Thoracic aorta (tissue), 2 donors: ENCODE measurements around the gene DNM3. TPM values are rescaled to one million over a fixed set of nuclear protein-coding genes. Genes with fewer than 3 reads are reported as not detected.

Experiments used
- ATAC-seq: fragments of 150-250 bp; one replicate; pipeline ENCODE4 v1.8.0; 2017; ENCODE audit warnings: low read depth; ENCODE audit not compliant: insufficient number of reproducible peaks, low FRiP score
- DNase-seq: peaks from one replicate; pipeline ENCODE4 v3.0.0-alpha.2; 2020; ENCODE audit warnings: low spot score
- H3K27ac ChIP-seq, 2 donors: fragments of 200-600 bp; sonication (generic); 1 replicate in 1 of 2; 2 replicates in 1 of 2; pipeline ENCODE4 v1.5.1; 2016; ENCODE audit warnings: mild to moderate bottlenecking in 2 of 2, moderate library complexity in 2 of 2
- H3K27me3 ChIP-seq: fragments of 200-600 bp; sonication (generic); replicated peaks from 2 replicates; pipeline ENCODE4 v1.6.0; 2016; ENCODE audit warnings: mild to moderate bottlenecking; ENCODE audit not compliant: insufficient read depth
- H3K36me3 ChIP-seq: fragments of 200-600 bp; sonication (generic); one replicate; pipeline ENCODE4 v1.5.1; 2016
- H3K4me1 ChIP-seq, 2 donors: fragments of 200-600 bp; sonication (generic); 1 replicate in 1 of 2; 2 replicates in 1 of 2; pipeline versions ENCODE4 v1.5.1 to v1.6.0; 2016; ENCODE audit warnings: low read depth in 2 of 2, mild to moderate bottlenecking in 1 of 2; ENCODE audit not compliant: control insufficient read depth in 1 of 2
- H3K4me3 ChIP-seq: fragments of 200-600 bp; sonication (generic); 2 replicates; pipeline ENCODE4 v1.5.1; 2016; ENCODE audit warnings: mild to moderate bottlenecking
- H3K9me3 ChIP-seq: fragments of 200-600 bp; sonication (generic); 2 replicates; pipeline ENCODE4 v1.5.1; 2016
- CTCF ChIP-seq: fragments of 200-600 bp; sonication (generic); IDR thresholded peaks from one replicate; pipeline ENCODE4 v1.5.1; 2019; ENCODE audit warnings: antibody characterized with exemption
- total RNA-seq, 2 donors: library from RNA; depleted of rRNA; stranded (reverse); fragments of >200 nt; gene quantifications; one replicate each; pipeline versions ENCODE4 v1.1.0 to v1.2.3, GENCODE V29; 2016

DNM3 gene
- total RNA-seq, 2 donors from 2014 or later = 5.8 to 7.5 TPM

GRCh38 chr1:171807556-171807955 lies 33.7 kb upstream of the DNM3 start:
- no peaks in the 10 kb centered on the region for H3K36me3 ChIP-seq
- ATAC-seq (no peak), DNase-seq (no peak)
- peaks cover 0 to 4% of the 10 kb centered on the region in 2 donors for H3K4me1 ChIP-seq
- no peak for TF ChIP-seq CTCF
- H3K4me3 ChIP-seq = no peak overlapping the region
- H3K9me3 ChIP-seq = no peaks in the 10 kb centered on the region
- no peak overlapping the region for H3K27ac ChIP-seq
- H3K27me3 ChIP-seq = no peaks in the 10 kb centered on the region

- no peaks in the 10 kb centered on the region for H3K9me3 ChIP-seq
- no peak overlapping the region for H3K4me3 ChIP-seq
- no peak for ATAC-seq
- H3K27ac ChIP-seq = no peak overlapping the region
- H3K27me3 ChIP-seq = no peaks in the 10 kb centered on the region
- no peak for TF ChIP-seq CTCF
- no peaks in the 10 kb centered on the region for H3K36me3 ChIP-seq
- peaks cover 0 to 4% of the 10 kb centered on the region in 2 donors for H3K4me1 ChIP-seq
- DNase-seq = no peak
Measured at GRCh38 chr1:171809834-171810233, 31.5 kb upstream of the DNM3 start.

GRCh38 chr1:171811672-171812071 lies 29.6 kb upstream of the DNM3 start:
- no peak for ATAC-seq
- no peak for TF ChIP-seq CTCF
- H3K4me1 ChIP-seq = peaks cover 0 to under 1% of the 10 kb centered on the region in 2 donors

GRCh38 chr1:171814692-171815091 lies 26.6 kb upstream of the DNM3 start:
- H3K4me3 ChIP-seq = no peak overlapping the region
- no peak for ATAC-seq
- no peak for TF ChIP-seq CTCF
- no peaks in the 10 kb centered on the region for H3K9me3 ChIP-seq
- no peak overlapping the region for H3K27ac ChIP-seq
- no peaks in the 10 kb centered on the region for H3K4me1 ChIP-seq
- DNase-seq = no peak
- no peaks in the 10 kb centered on the region for H3K27me3 ChIP-seq
- no peaks in the 10 kb centered on the region for H3K36me3 ChIP-seq

More at GRCh38 chr1:171811672-171812071, 29.6 kb upstream of the DNM3 start:
- no peak overlapping the region for H3K4me3 ChIP-seq
- DNase-seq = no peak
- no peaks in the 10 kb centered on the region for H3K9me3 ChIP-seq
- H3K27ac ChIP-seq = no peak overlapping the region
- no peaks in the 10 kb centered on the region for H3K36me3 ChIP-seq
- H3K27me3 ChIP-seq = no peaks in the 10 kb centered on the region

- Histone ChIP-seq H3K27ac (no peak overlapping the region), H3K27me3 (no peaks in the 10 kb centered on the region), H3K36me3 (no peaks in the 10 kb centered on the region), H3K9me3 (no peaks in the 10 kb centered on the region), H3K4me3 (no peak overlapping the region), H3K4me1 (no peaks in the 10 kb centered on the region)
- no peak for TF ChIP-seq CTCF
- ATAC-seq (no peak), DNase-seq (no peak)
Measured at GRCh38 chr1:171816300-171816901, 24.9 kb upstream of the DNM3 start.
